K562 (cell line): ENCODE results near the gene NHS. TPM values are rescaled to one million over a fixed set of nuclear protein-coding genes. Genes with fewer than 3 reads are reported as not detected.

Experiments used
- ATAC-seq: fragments of 200-7000 bp; cut with Tn5 transposase; 3 replicates; pipeline ENCODE4 v1.9.1; 2020; ENCODE audit warnings: moderate library complexity
- BruUV-seq: library from RNA; stranded (reverse); fragments of 400-500 nt; replicated peaks from 2 replicates; lab custom pipeline; 2021; lab: Mats Ljungman, UMichigan
- CTCF ChIA-PET: fragments of 300-600 bp; formaldehyde crosslinking; extraction: SDS; loops from one replicate; lab custom pipeline; 2021; ENCODE audit warnings: low intra/inter-chr PET ratio; lab: Yijun Ruan, JAX
- POLR2A ChIA-PET: fragments of 300-600, 350-650 bp; sonication (Branson Sonifier 250); formaldehyde crosslinking; extraction: SDS; loops from one replicate; lab custom pipeline; 2021; ENCODE audit warnings: antibody characterized with exemption, inconsistent platforms; lab: Yijun Ruan, JAX
- DNase-seq, 4 experiments: peaks; one replicate each; pipeline versions ENCODE4 v3.0.0 to v3.0.0-alpha.2; 2011 to 2018; ENCODE audit warnings: low spot score in 3 of 4, mixed read lengths in 3 of 4; ENCODE audit errors: extremely low read depth in 1 of 4
- FAIRE-seq: peaks from 2 replicates; lab custom pipeline; 2011; peaks lifted over from hg19 to GRCh38; lab: Jason Lieb, UNC
- H2AFZ ChIP-seq: 2 replicates; pipeline ENCODE4 v1.6.0; 2011; ENCODE audit warnings: low read depth, low read length, control low read depth, inconsistent platforms
- H3K27ac ChIP-seq: fragments of 200-600 bp; 3 replicates; pipeline ENCODE4 v1.8.0; 2011; ENCODE audit warnings: low read depth, mild to moderate bottlenecking, control low read depth, inconsistent platforms, low read length, moderate library complexity, mixed read lengths; ENCODE audit errors: extremely low read depth
- H3K27me3 ChIP-seq, 2 experiments: fragments of 300-600 bp in 1 of 2; 2 replicates in 1 of 2; 3 replicates in 1 of 2; pipeline versions ENCODE4 v1.6.0 to v1.8.0; 2011; ENCODE audit warnings: inconsistent platforms in 2 of 2, low read length in 2 of 2, mild to moderate bottlenecking in 1 of 2, mixed read lengths in 1 of 2, moderate library complexity in 1 of 2; ENCODE audit not compliant: control insufficient read depth in 2 of 2, insufficient read depth in 2 of 2
- H3K36me3 ChIP-seq: fragments of 300-600 bp; 3 replicates; pipeline ENCODE4 v1.8.0; 2011; ENCODE audit warnings: mild to moderate bottlenecking, low read length, inconsistent platforms; ENCODE audit not compliant: control insufficient read depth, insufficient read depth
- H3K4me1 ChIP-seq, 2 experiments: fragments of 200-600 bp in 1 of 2; replicated peaks in 1 of 2; 2 replicates in 1 of 2; 3 replicates in 1 of 2; pipeline versions ENCODE4 v1.5.1 to v1.8.0; 2011; ENCODE audit warnings: inconsistent platforms in 2 of 2, low read length in 2 of 2, mild to moderate bottlenecking in 1 of 2, mixed read lengths in 1 of 2, moderate library complexity in 1 of 2; ENCODE audit not compliant: control insufficient read depth in 2 of 2, insufficient read depth in 2 of 2
- H3K4me2 ChIP-seq: 2 replicates; pipeline ENCODE4 v1.6.1; 2011; ENCODE audit warnings: low read length, control low read depth, inconsistent platforms, mixed read lengths; ENCODE audit not compliant: insufficient read depth
- H3K4me3 ChIP-seq: fragments of 200-600 bp; sonication (generic), shearing (Covaris generic); 2 replicates; pipeline ENCODE4 v1.5.1; 2016; ENCODE audit warnings: control low read depth, inconsistent platforms
- H3K79me2 ChIP-seq: fragments of 200-600 bp; 3 replicates; pipeline ENCODE4 v1.8.0; 2011; ENCODE audit warnings: low read length, inconsistent platforms; ENCODE audit not compliant: control insufficient read depth, insufficient read depth
- H3K9ac ChIP-seq, 2 experiments: 2 replicates each; pipeline versions ENCODE4 v1.6.0 to v1.6.1; 2011; ENCODE audit warnings: low read depth in 2 of 2, low read length in 2 of 2, control low read depth in 1 of 2, inconsistent platforms in 1 of 2, mild to moderate bottlenecking in 1 of 2, mixed read lengths in 1 of 2; ENCODE audit not compliant: insufficient read depth in 1 of 2
- H3K9me1 ChIP-seq: one replicate; pipeline ENCODE4 v1.6.0; 2011; ENCODE audit warnings: inconsistent platforms, mild to moderate bottlenecking, low read length, moderate library complexity; ENCODE audit not compliant: control insufficient read depth, insufficient read depth
- H3K9me3 ChIP-seq: replicated peaks from 2 replicates; pipeline ENCODE4 v1.5.1; 2011; ENCODE audit warnings: low read depth, low read length, inconsistent platforms; ENCODE audit not compliant: control insufficient read depth, insufficient read depth
- H4K20me1 ChIP-seq: replicated peaks from 2 replicates; pipeline ENCODE4 v1.6.1; 2011; ENCODE audit warnings: low read length, inconsistent platforms, mixed read lengths; ENCODE audit not compliant: control insufficient read depth, insufficient read depth
- BDP1 ChIP-seq: IDR thresholded peaks from 3 replicates; pipeline ENCODE4 v1.6.1; 2011; ENCODE audit not compliant: insufficient read length, insufficient read depth
- FOXA1 ChIP-seq: fragments of 450-650 bp; IDR thresholded peaks from 2 replicates; pipeline ENCODE4 v1.6.1; 2016; ENCODE audit warnings: mild to moderate bottlenecking, borderline replicate concordance
- HNRNPLL ChIP-seq: fragments of 200-400 bp; formaldehyde crosslinking; IDR thresholded peaks from 2 replicates; pipeline ENCODE4 v1.6.1; 2017; ENCODE audit warnings: low read length, low read depth, mild to moderate bottlenecking; ENCODE audit not compliant: poor library complexity, severe bottlenecking
- KLF16 ChIP-seq: IDR thresholded peaks from 2 replicates; pipeline ENCODE4 v1.6.1; 2016; ENCODE audit warnings: antibody characterized with exemption
- PML ChIP-seq: IDR thresholded peaks from 2 replicates; pipeline ENCODE4 v1.6.1; 2012; ENCODE audit warnings: low read length, inconsistent platforms
- SAFB2 ChIP-seq: fragments of 200-400 bp; formaldehyde crosslinking; IDR thresholded peaks from 2 replicates; pipeline ENCODE4 v1.6.1; 2018; ENCODE audit warnings: borderline replicate concordance, low read length, low read depth, moderate library complexity; ENCODE audit not compliant: severe bottlenecking
- SRSF1 ChIP-seq: fragments of 200-400 bp; formaldehyde crosslinking; IDR thresholded peaks from 2 replicates; pipeline ENCODE4 v1.6.1; 2017; ENCODE audit warnings: mild to moderate bottlenecking, low read depth, low read length, moderate library complexity
- ZBTB17 ChIP-seq: fragments of 450-650 bp; formaldehyde crosslinking; IDR thresholded peaks from 2 replicates; pipeline ENCODE4 v1.4.0; 2020; ENCODE audit warnings: mild to moderate bottlenecking
- ZNF253 ChIP-seq: fragments of 250-450 bp; sonication (Bioruptor Pico); conservative IDR thresholded peaks from 2 replicates; pipeline ENCODE4 v1.6.1; 2021; ENCODE audit warnings: mild to moderate bottlenecking
- ZNF311 ChIP-seq: fragments of 250-450 bp; sonication (Bioruptor Pico); IDR thresholded peaks from 2 replicates; pipeline ENCODE4 v1.4.0; 2020; ENCODE audit warnings: mild to moderate bottlenecking, moderate library complexity
- WGBS: fragments of 100-300 bp; shearing (Covaris generic); methylation state at CpG from one replicate; pipeline ENCODE4 v1.1.6; 2016; ENCODE audit warnings: low coverage, mixed read lengths; ENCODE audit not compliant: insufficient coverage; ENCODE audit errors: missing lambda C conversion rate; 5-methylcytosine and 5-hydroxymethylcytosine counted together
- in situ Hi-C: fragments of 300-500 bp; cut with MboI; formaldehyde crosslinking; loops from 4 replicates; pipeline ENCODE4 v1.15.0; 2018; ENCODE audit warnings: inconsistent platforms, mixed read lengths
- intact Hi-C: fragments of 100-400 bp; cut with micrococcal nuclease; formaldehyde crosslinking; loops from 2 replicates; pipeline ENCODE4 v1.14.2; 2022
- polyA plus RNA-seq, 8 experiments: library from polyadenylated mRNA; depleted of rRNA in 4 of 8; stranded (reverse) in 5 of 8; unstranded in 3 of 8; fragments of >200 nt; fragmentation: Nextera tagmentation in 2 of 8; fragmentation: Illumina TruSeq in 1 of 8; extraction: Ambion mirVana in 2 of 8; extraction: Trizol in 1 of 8; gene quantifications; 2 replicates each; pipeline versions ENCODE4 v1.2.1 to v1.2.3, GENCODE V29; 2011 to 2014; ENCODE audit warnings: inconsistent platforms in 1 of 8, missing spikeins in 1 of 8
- total RNA-seq, 7 experiments: library from RNA; depleted of rRNA in 6 of 7; stranded (reverse); fragments of >200 nt in 6 of 7; fragmentation: Illumina TruSeq in 2 of 7; extraction: Trizol in 2 of 7; gene quantifications; 2 replicates each; pipeline versions ENCODE4 v1.2.1 to v1.2.3, GENCODE V29; 2011 to 2021; ENCODE audit warnings: low replicate concordance in 1 of 7
- TF ChIP-seq, protein P1 (sequence below), 2 experiments: IDR thresholded peaks; 2 replicates each; pipeline ENCODE4 v1.6.1; 2011; ENCODE audit warnings: borderline replicate concordance in 1 of 2, control low read depth in 1 of 2, low read depth in 1 of 2, low read length in 1 of 2, mild to moderate bottlenecking in 1 of 2, mixed read lengths in 1 of 2, moderate library complexity in 1 of 2; ENCODE audit not compliant: insufficient read depth in 1 of 2, insufficient read length in 1 of 2, poor library complexity in 1 of 2, severe bottlenecking in 1 of 2; ENCODE audit errors: extremely low read depth in 1 of 2

Gene NHS
- total and polyA plus RNA-seq, 9 of the 15 experiments (the other 6 are each of a cell fraction or from before 2014, with no cell fraction given) = 0.02 TPM; not detected in 8

DNA sequence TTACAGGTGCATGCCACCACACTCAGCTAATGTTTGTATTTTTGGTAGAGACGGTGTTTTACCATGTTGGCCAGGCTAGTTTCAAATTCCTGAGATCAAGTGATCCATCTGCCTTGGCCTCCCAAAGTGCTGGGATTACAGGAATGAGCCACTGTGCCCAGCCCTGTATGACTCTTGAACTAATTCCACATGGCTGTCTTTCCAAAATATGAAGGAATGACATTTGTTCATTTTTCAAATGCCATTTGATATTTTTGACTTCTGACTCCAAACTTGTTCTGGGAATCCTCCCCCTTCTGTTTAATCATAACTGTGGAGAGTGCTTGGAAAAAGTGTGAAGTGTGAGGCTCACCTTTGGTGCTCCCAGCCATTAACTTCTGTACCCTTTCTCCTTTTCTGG is 119.2 kb downstream of the NHS start:
- no TSS peak for BruUV-seq
- ATAC-seq = no peak
- in situ Hi-C loops = no loop called here
- CTCF ChIA-PET = no interaction called here
- H3K9ac ChIP-seq = no peak overlapping the region
- H3K9me3 ChIP-seq = no peaks in the 10 kb centered on the region
- TF ChIP-seq FOXA1 (no peak), SRSF1 (no peak), BDP1 (no peak), HNRNPLL (no peak), ZNF311 (CRISPR knock-in tag) (no peak), KLF16 (no peak), PML (no peak), ZBTB17 (CRISPR knock-in tag) (no peak), ZNF253 (CRISPR knock-in tag) (no peak), SAFB2 (no peak)
- TF ChIP-seq, protein P1, sequence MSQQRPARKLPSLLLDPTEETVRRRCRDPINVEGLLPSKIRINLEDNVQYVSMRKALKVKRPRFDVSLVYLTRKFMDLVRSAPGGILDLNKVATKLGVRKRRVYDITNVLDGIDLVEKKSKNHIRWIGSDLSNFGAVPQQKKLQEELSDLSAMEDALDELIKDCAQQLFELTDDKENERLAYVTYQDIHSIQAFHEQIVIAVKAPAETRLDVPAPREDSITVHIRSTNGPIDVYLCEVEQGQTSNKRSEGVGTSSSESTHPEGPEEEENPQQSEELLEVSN (IDR thresholded peaks at IDR 0.05; ENCODE audit: borderline replicate concordance in 1 of 2, extremely low read depth in 1 of 2, insufficient read depth in 1 of 2, insufficient read length in 1 of 2, low read depth in 1 of 2, low read length in 1 of 2, poor library complexity in 1 of 2, severe bottlenecking in 1 of 2) = no peak
- TF ChIP-seq, all 486 proteins: peak for 0
- no peaks in the 10 kb centered on the region for H3K79me2 ChIP-seq
- no peak overlapping the region for H3K4me3 ChIP-seq
- DNase-seq (no peak), FAIRE-seq (no peak)
- H3K4me1 ChIP-seq = no peaks in the 10 kb centered on the region
- no peak overlapping the region for H3K4me2 ChIP-seq
- H4K20me1 ChIP-seq = no peaks in the 10 kb centered on the region
- WGBS = 0% methylated on average over 1 of the region's 1 CpG
- intact Hi-C loops = no loop called here
- no peak overlapping the region for H2AFZ ChIP-seq
- no peaks in the 10 kb centered on the region for H3K9me1 ChIP-seq
- no peaks in the 10 kb centered on the region for H3K36me3 ChIP-seq
- H3K27ac ChIP-seq = no peak overlapping the region
- no peaks in the 10 kb centered on the region for H3K27me3 ChIP-seq
- POLR2A ChIA-PET = interaction anchor here (0.6 kb wide), 1 partner anchor 28 kb away, joined by 3 read pairs; no protein-coding TSS in a partner anchor
